Inflammatory macrophage (primary cell): ENCODE results near the gene EME1.

Source experiments
- DNase-seq, 2 donors: peaks; one replicate each; pipeline ENCODE4 v3.0.0-alpha.2; 2020 to 2022

Gene EME1

GRCh38 chr17:50364061-50364458 lies 9.0 kb upstream of the EME1 start:
- DNase-seq, result no peak

- DNase-seq, result no peak
Observed at GRCh38 chr17:50364715-50365114, 8.3 kb upstream of the EME1 start.

- no peak for DNase-seq
Observed at GRCh38 chr17:50365165-50365564, 7.9 kb upstream of the EME1 start.

GRCh38 chr17:50365649-50366393 lies 7.2 kb upstream of the EME1 start:
- DNase-seq, result no peak

GRCh38 chr17:50367401-50367800 lies 5.6 kb upstream of the EME1 start:
- no peak for DNase-seq

GRCh38 chr17:50370052-50370451 lies 3.0 kb upstream of the EME1 start:
- DNase-seq, result no peak

- DNase-seq, result no peak
Observed at GRCh38 chr17:50371526-50371925, 1.5 kb upstream of the EME1 start.

GRCh38 chr17:50372222-50372757 lies 739 bp upstream of the EME1 start:
- no peak for DNase-seq

GRCh38 chr17:50373705-50374104 lies 676 bp downstream of the EME1 start:
- no peak for DNase-seq

GRCh38 chr17:50375858-50376538 lies 3.0 kb downstream of the EME1 start:
- DNase-seq, result no peak

GRCh38 chr17:50379351-50380132 lies 6.5 kb downstream of the EME1 start:
- no peak for DNase-seq

- no peak for DNase-seq
Observed at GRCh38 chr17:50380369-50381259, 7.6 kb downstream of the EME1 start.

GRCh38 chr17:50381260-50381815 lies 8.3 kb downstream of the EME1 start:
- DNase-seq, result no peak

- no peak for DNase-seq
Observed at GRCh38 chr17:50381920-50382319, 8.9 kb downstream of the EME1 start.

GRCh38 chr17:50382931-50383330 lies 9.9 kb downstream of the EME1 start:
- DNase-seq, result no peak

- DNase-seq, result no peak
Observed at GRCh38 chr17:50386510-50386909, 13.5 kb downstream of the EME1 start.

GRCh38 chr17:50388728-50389127 lies 15.7 kb downstream of the EME1 start:
- no peak for DNase-seq

- no peak for DNase-seq
Observed at GRCh38 chr17:50389534-50389933, 16.5 kb downstream of the EME1 start.

GRCh38 chr17:50392621-50393020 lies 19.6 kb downstream of the EME1 start:
- no peak for DNase-seq

GRCh38 chr17:50393700-50394099 lies 20.7 kb downstream of the EME1 start:
- DNase-seq, result no peak

GRCh38 chr17:50394711-50395110 lies 21.7 kb downstream of the EME1 start:
- no peak for DNase-seq
